Measurements from ENCODE around the gene COLEC12. TPM values are rescaled to one million over a fixed set of nuclear protein-coding genes. Genes with fewer than 3 reads are reported as not detected.
A peak's percentile ranks its signal among the peaks of the same experiment; 100 is the strongest.

The COLEC12 gene
- total RNA-seq, 1 donor from 2014 or later: 11.6 TPM

- no peak for FAIRE-seq
- peaks cover 31% of the 10 kb centered on the region for H3K4me1 Mint-ChIP-seq (ENCODE audit: low read depth, unreplicated experiment)
Observed at GRCh38 chr18:468955-469790, 31.3 kb downstream of the COLEC12 start.

GRCh38 chr18:463827-464541, 36.5 kb downstream of the COLEC12 start:
- TF ChIP-seq, protein P1, sequence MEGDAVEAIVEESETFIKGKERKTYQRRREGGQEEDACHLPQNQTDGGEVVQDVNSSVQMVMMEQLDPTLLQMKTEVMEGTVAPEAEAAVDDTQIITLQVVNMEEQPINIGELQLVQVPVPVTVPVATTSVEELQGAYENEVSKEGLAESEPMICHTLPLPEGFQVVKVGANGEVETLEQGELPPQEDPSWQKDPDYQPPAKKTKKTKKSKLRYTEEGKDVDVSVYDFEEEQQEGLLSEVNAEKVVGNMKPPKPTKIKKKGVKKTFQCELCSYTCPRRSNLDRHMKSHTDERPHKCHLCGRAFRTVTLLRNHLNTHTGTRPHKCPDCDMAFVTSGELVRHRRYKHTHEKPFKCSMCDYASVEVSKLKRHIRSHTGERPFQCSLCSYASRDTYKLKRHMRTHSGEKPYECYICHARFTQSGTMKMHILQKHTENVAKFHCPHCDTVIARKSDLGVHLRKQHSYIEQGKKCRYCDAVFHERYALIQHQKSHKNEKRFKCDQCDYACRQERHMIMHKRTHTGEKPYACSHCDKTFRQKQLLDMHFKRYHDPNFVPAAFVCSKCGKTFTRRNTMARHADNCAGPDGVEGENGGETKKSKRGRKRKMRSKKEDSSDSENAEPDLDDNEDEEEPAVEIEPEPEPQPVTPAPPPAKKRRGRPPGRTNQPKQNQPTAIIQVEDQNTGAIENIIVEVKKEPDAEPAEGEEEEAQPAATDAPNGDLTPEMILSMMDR (IDR thresholded peaks at IDR 0.05; ENCODE audit: insufficient read depth, low read depth, low read length): no peak
- TF ChIP-seq EZH2 (IDR thresholded peaks at IDR 0.05; ENCODE audit: insufficient read depth, low read length): no peak
- no peak overlapping the region for H3K27ac ChIP-seq (ENCODE audit: low read depth, low read length)
- no peaks in the 10 kb centered on the region for H3K27me3 ChIP-seq (ENCODE audit: insufficient read depth, low read length)
- no peak overlapping the region for H3K9ac ChIP-seq (ENCODE audit: low read length)
- peaks cover 15% of the 10 kb centered on the region for H3K4me1 Mint-ChIP-seq (ENCODE audit: low read depth, unreplicated experiment)
- no peaks in the 10 kb centered on the region for H3K79me2 ChIP-seq (ENCODE audit: insufficient read depth, low read length)
- no peak overlapping the region for H3K4me3 ChIP-seq (ENCODE audit: insufficient read depth, low read depth, low read length)
- H3K4me2 ChIP-seq (ENCODE audit: low read length): peak overlapping the region; percentile 58
- no peaks in the 10 kb centered on the region for H3K9me3 ChIP-seq (ENCODE audit: insufficient read depth, low read depth, low read length)
- H2AFZ ChIP-seq (ENCODE audit: low read depth, low read length): no peak overlapping the region
- no peaks in the 10 kb centered on the region for H3K27me3 Mint-ChIP-seq (ENCODE audit: low read depth, unreplicated experiment)
- no peaks in the 10 kb centered on the region for H3K9me3 Mint-ChIP-seq (ENCODE audit: unreplicated experiment)
- H3K4me1 ChIP-seq (ENCODE audit: insufficient read depth, low read length): peaks cover 6% of the 10 kb centered on the region
- no peaks in the 10 kb centered on the region for H3K36me3 ChIP-seq (ENCODE audit: insufficient read depth, low read length)
- DNase-seq (ENCODE audit: low read depth) (no peak), FAIRE-seq (no peak)
- H3K4me3 Mint-ChIP-seq (ENCODE audit: unreplicated experiment): no peak overlapping the region
- H4K20me1 ChIP-seq (ENCODE audit: insufficient read depth, low read length): no peaks in the 10 kb centered on the region
- H3K27ac Mint-ChIP-seq (ENCODE audit: unreplicated experiment): peak overlapping the region; percentile 54
- no peaks in the 10 kb centered on the region for H3K36me3 Mint-ChIP-seq (ENCODE audit: low read depth, unreplicated experiment)

More at GRCh38 chr18:468955-469790, 31.3 kb downstream of the COLEC12 start:
- Histone ChIP-seq H4K20me1 (ENCODE audit: insufficient read depth, low read length) (no peaks in the 10 kb centered on the region), H3K4me3 (ENCODE audit: insufficient read depth, low read depth, low read length) (no peak overlapping the region), H3K9me3 (ENCODE audit: insufficient read depth, low read depth, low read length) (no peaks in the 10 kb centered on the region), H3K4me1 (ENCODE audit: insufficient read depth, low read length) (peaks cover 8% of the 10 kb centered on the region), H3K9ac (ENCODE audit: low read length) (no peak overlapping the region), H3K79me2 (ENCODE audit: insufficient read depth, low read length) (no peaks in the 10 kb centered on the region), H3K27me3 (ENCODE audit: insufficient read depth, low read length) (no peaks in the 10 kb centered on the region), H3K27ac (ENCODE audit: low read depth, low read length) (no peak overlapping the region), H3K4me2 (ENCODE audit: low read length) (no peak overlapping the region), H2AFZ (ENCODE audit: low read depth, low read length) (no peak overlapping the region), H3K36me3 (ENCODE audit: insufficient read depth, low read length) (no peaks in the 10 kb centered on the region)
- Mint-ChIP-seq H3K4me3 (ENCODE audit: unreplicated experiment) (no peak overlapping the region), H3K36me3 (ENCODE audit: low read depth, unreplicated experiment) (no peaks in the 10 kb centered on the region), H3K27me3 (ENCODE audit: low read depth, unreplicated experiment) (no peaks in the 10 kb centered on the region), H3K27ac (ENCODE audit: unreplicated experiment) (no peak overlapping the region), H3K9me3 (ENCODE audit: unreplicated experiment) (no peaks in the 10 kb centered on the region)
- TF ChIP-seq, protein P1 (IDR thresholded peaks at IDR 0.05; ENCODE audit: insufficient read depth, low read depth, low read length): no peak
- TF ChIP-seq EZH2 (IDR thresholded peaks at IDR 0.05; ENCODE audit: insufficient read depth, low read length): no peak
- no peak for DNase-seq (ENCODE audit: low read depth)
